Frontal cortex (tissue), 4 donors: ENCODE results near the gene SLC38A4. TPM values are rescaled to one million over a fixed set of nuclear protein-coding genes. Genes with fewer than 3 reads are reported as not detected.

Experiments used
- DNase-seq, 2 donors: peaks; one replicate each; pipeline ENCODE4 v3.0.0; 2012; ENCODE audit warnings: low spot score in 2 of 2
- FAIRE-seq: peaks from 2 replicates; lab custom pipeline; 2012; peaks lifted over from hg19 to GRCh38; lab: Jason Lieb, UNC
- total RNA-seq: library from RNA; depleted of rRNA; stranded (reverse); fragments of >200 nt; gene quantifications from one replicate; pipeline ENCODE4 v1.2.3, GENCODE V29; 2014
- donor health status: control.
- donor health status: control.
- donor health status: control.

The SLC38A4 gene
- total RNA-seq, 1 donor from 2014 or later, result 0.41 TPM

GRCh38 chr12:46723629-46724419 is 102.0 kb downstream of the SLC38A4 start:
- DNase-seq, result no peak
- FAIRE-seq, result no peak

GRCh38 chr12:46722394-46723185 is 103.2 kb downstream of the SLC38A4 start:
- DNase-seq, result no peak
- FAIRE-seq, result no peak

- no peak for FAIRE-seq
- DNase-seq, result no peak
Observed at GRCh38 chr12:46718495-46718894, 107.3 kb downstream of the SLC38A4 start.

GRCh38 chr12:46717868-46718267 is 107.9 kb downstream of the SLC38A4 start:
- FAIRE-seq (no peak), DNase-seq (no peak)

- no peak for DNase-seq
- FAIRE-seq, result no peak
Observed at GRCh38 chr12:46717159-46717558, 108.6 kb downstream of the SLC38A4 start.
